Esophagus (tissue), 2 donors: ENCODE data around the gene DOCK6. TPM values are rescaled to one million over a fixed set of nuclear protein-coding genes. Genes with fewer than 3 reads are reported as not detected.

ENCODE experiments used
- H3K27ac ChIP-seq, 2 donors: one replicate each; pipeline ENCODE4 v1.5.1; 2013; ENCODE audit warnings: low read depth in 2 of 2, mild to moderate bottlenecking in 2 of 2, inconsistent platforms in 1 of 2, low read length in 1 of 2, moderate library complexity in 1 of 2
- H3K27me3 ChIP-seq, 2 donors: one replicate each; pipeline ENCODE4 v1.6.1; 2013; ENCODE audit warnings: low read length in 2 of 2, control low read depth in 1 of 2, mild to moderate bottlenecking in 1 of 2; ENCODE audit not compliant: insufficient read depth in 2 of 2, control insufficient read depth in 1 of 2
- H3K36me3 ChIP-seq, 2 donors: one replicate each; pipeline ENCODE4 v1.6.1; 2013; ENCODE audit warnings: low read length in 1 of 2; ENCODE audit not compliant: control insufficient read depth in 2 of 2, insufficient read depth in 2 of 2
- H3K4me1 ChIP-seq, 2 donors: one replicate each; pipeline ENCODE4 v1.6.1; 2013; ENCODE audit warnings: low read length in 1 of 2; ENCODE audit not compliant: control insufficient read depth in 2 of 2, insufficient read depth in 2 of 2
- H3K4me3 ChIP-seq, 2 donors: one replicate each; pipeline ENCODE4 v1.5.1; 2013; ENCODE audit warnings: low read length in 2 of 2, mild to moderate bottlenecking in 2 of 2, low read depth in 1 of 2, moderate library complexity in 1 of 2
- H3K9me3 ChIP-seq, 2 donors: one replicate each; pipeline ENCODE4 v1.6.1; 2013; ENCODE audit warnings: mild to moderate bottlenecking in 2 of 2, low read depth in 1 of 2, low read length in 1 of 2, moderate library complexity in 1 of 2; ENCODE audit not compliant: control insufficient read depth in 2 of 2, insufficient read depth in 1 of 2
- WGBS, 2 donors: extraction: QIAGEN DNeasy Blood & Tissue Kit; methylation state at CpG; one replicate each; pipeline ENCODE4 v1.1.7; 2013; 5-methylcytosine and 5-hydroxymethylcytosine counted together
- polyA plus RNA-seq, 2 donors: library from polyadenylated mRNA; stranded (reverse); fragments of 200-250 nt; gene quantifications; one replicate each; pipeline ENCODE4 v1.2.3, GENCODE V29; 2013
- donor health status: healthy with polysubstance abuse.
- donor health status: Bipolar disorder and iron deficiency.

The DOCK6 gene
- polyA plus RNA-seq, 2 donors = 25.8 to 53.5 TPM

DNA sequence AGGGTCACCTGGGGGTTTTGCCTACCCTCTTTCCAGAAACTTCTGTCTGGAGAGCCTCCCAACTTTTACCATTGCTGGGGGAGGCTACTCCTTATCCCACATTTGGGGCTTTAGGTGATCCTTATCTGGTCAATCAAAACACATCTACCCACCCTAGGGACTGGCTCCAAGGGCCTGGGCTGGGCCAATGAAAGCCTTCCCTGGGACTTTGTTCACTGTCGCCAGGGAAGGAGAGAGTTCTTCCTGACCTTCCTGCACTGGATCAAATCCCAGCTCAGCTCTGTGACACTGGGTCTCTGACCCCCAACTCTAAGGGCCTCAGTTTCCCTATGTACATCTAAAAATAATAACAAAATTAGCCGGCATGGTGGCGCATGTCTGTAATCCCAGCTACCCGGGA lies 11.1 kb downstream of the DOCK6 start:
- 93 to 97% methylated on average over 4 of the region's 4 CpGs for WGBS, 2 donors
- Histone ChIP-seq H3K27ac (no peak overlapping the region), H3K36me3 (peaks cover 6 to 38% of the 10 kb centered on the region in 2 donors), H3K9me3 (no peaks in the 10 kb centered on the region), H3K4me1 (peaks cover 0 to 2% of the 10 kb centered on the region in 2 donors), H3K27me3 (no peaks in the 10 kb centered on the region), H3K4me3 (no peak overlapping the region)

- Histone ChIP-seq H3K27ac (no peak overlapping the region), H3K4me1 (peaks cover 0 to 2% of the 10 kb centered on the region in 2 donors), H3K27me3 (no peaks in the 10 kb centered on the region), H3K36me3 (peaks cover 6 to 40% of the 10 kb centered on the region in 2 donors), H3K9me3 (no peaks in the 10 kb centered on the region), H3K4me3 (no peak overlapping the region)
- WGBS, 2 donors = 95 to 99% methylated on average over 2 of the region's 2 CpGs
These were observed 13.5 kb downstream of the DOCK6 start for GRCh38 chr19:11248852-11249251.

DNA sequence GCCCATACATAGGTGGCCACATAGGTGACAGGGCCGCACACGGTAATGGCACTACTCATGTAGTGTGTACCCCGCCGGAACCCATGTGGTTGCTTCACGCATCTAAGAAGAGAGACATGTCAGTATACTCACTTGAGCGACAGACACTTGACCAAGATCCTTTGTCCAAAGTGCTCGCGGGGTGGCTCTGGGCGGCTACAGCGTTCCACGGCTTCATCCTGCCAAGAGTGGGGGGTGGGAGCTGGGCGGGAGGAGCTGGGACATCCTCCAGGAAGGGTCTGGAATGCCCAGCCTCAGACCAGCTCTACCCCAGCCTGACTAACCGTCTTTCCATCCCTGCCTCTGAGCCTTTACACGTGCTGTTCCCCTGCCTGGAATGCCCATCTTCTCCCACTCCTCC lies 14.4 kb downstream of the DOCK6 start:
- WGBS, 2 donors = 81 to 83% methylated on average over 14 of the region's 14 CpGs
- H3K27ac ChIP-seq = peak overlapping the region; percentile 27 to 51
- H3K4me3 ChIP-seq = no peak overlapping the region
- no peaks in the 10 kb centered on the region for H3K27me3 ChIP-seq
- peaks cover 6 to 40% of the 10 kb centered on the region in 2 donors for H3K36me3 ChIP-seq
- H3K4me1 ChIP-seq = peaks cover 2 to 4% of the 10 kb centered on the region in 2 donors
- peaks cover 0 to 2% of the 10 kb centered on the region in 2 donors for H3K9me3 ChIP-seq

- Histone ChIP-seq H3K9me3 (peaks cover 0 to 3% of the 10 kb centered on the region in 2 donors), H3K27me3 (no peaks in the 10 kb centered on the region), H3K4me3 (no peak overlapping the region), H3K36me3 (peaks cover 6 to 40% of the 10 kb centered on the region in 2 donors), H3K4me1 (peaks cover 2 to 4% of the 10 kb centered on the region in 2 donors), H3K27ac (peak overlapping the region in 1 of 2 donors; percentile 51)
- 61 to 62% methylated on average over 10 of the region's 10 CpGs for WGBS, 2 donors
These were observed 14.9 kb downstream of the DOCK6 start for GRCh38 chr19:11247391-11247790.

- Histone ChIP-seq H3K27ac (no peak overlapping the region), H3K36me3 (peaks cover 6 to 36% of the 10 kb centered on the region in 2 donors), H3K4me3 (no peak overlapping the region), H3K27me3 (no peaks in the 10 kb centered on the region), H3K4me1 (peaks cover 2 to 4% of the 10 kb centered on the region in 2 donors), H3K9me3 (peaks cover 0 to 3% of the 10 kb centered on the region in 2 donors)
- 90 to 91% methylated on average over 11 of the region's 11 CpGs for WGBS, 2 donors
These were observed 15.4 kb downstream of the DOCK6 start for GRCh38 chr19:11246941-11247340.

DNA sequence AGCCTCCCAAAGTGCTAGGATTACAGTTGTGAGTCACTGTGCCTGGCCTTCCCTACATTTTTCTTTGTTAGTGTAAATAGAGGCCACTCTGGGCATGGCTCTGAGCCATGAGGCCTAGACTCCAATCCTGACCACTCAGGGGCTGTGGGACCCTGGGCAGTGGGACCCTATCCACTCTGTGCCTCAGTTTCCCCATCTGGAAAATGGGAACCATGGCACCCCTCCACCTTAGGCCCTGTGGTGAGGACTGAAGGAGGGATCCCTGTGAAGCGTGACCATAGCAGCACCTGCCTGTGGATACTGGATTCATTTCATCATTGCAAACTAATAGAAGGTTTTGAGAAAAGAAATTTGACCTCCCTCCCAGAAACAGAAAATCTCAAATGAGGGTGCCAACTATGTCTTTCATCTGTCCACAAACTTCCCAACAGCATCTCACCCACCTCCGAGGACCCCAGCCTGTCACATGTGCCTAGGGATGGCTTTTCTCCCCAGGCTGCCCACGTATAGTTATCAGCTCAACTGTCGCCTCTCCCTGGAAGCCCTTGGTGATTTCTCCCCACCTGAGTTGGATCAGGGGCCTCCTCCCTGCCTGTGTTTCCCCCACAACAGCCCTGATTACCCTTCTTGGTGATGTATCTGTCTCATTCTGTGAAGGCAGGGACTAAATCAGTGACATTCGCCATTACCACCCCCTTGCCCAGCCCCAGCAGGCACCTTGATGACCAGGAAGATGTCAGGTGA lies 17.3 kb downstream of the DOCK6 start:
- Histone ChIP-seq H3K4me3 (no peak overlapping the region), H3K27me3 (no peaks in the 10 kb centered on the region), H3K27ac (no peak overlapping the region), H3K9me3 (peaks cover 0 to 3% of the 10 kb centered on the region in 2 donors), H3K36me3 (peaks cover 0 to 34% of the 10 kb centered on the region in 2 donors), H3K4me1 (peaks cover 2 to 4% of the 10 kb centered on the region in 2 donors)
- 94 to 98% methylated on average over 5 of the region's 5 CpGs for WGBS, 2 donors

GRCh38 chr19:11243798-11244169 lies 18.5 kb downstream of the DOCK6 start:
- Histone ChIP-seq H3K4me3 (no peak overlapping the region), H3K9me3 (peaks cover 0 to 9% of the 10 kb centered on the region in 2 donors), H3K27ac (peak overlapping the region in 1 of 2 donors; percentile 35), H3K27me3 (no peaks in the 10 kb centered on the region), H3K36me3 (peaks cover 2 to 42% of the 10 kb centered on the region in 2 donors), H3K4me1 (peaks cover 2 to 4% of the 10 kb centered on the region in 2 donors)
- 96% methylated on average over 7 of the region's 7 CpGs for WGBS, 2 donors

- no peak overlapping the region for H3K4me3 ChIP-seq
- 47 to 61% methylated on average over 42 to 48 of the region's 48 CpGs for WGBS, 2 donors
- peak overlapping the region in 1 of 2 donors; percentile 35 for H3K27ac ChIP-seq
- H3K4me1 ChIP-seq = peaks cover 2 to 4% of the 10 kb centered on the region in 2 donors
- H3K9me3 ChIP-seq = peaks cover 0 to 9% of the 10 kb centered on the region in 2 donors
- no peaks in the 10 kb centered on the region for H3K27me3 ChIP-seq
- peaks cover 2 to 42% of the 10 kb centered on the region in 2 donors for H3K36me3 ChIP-seq
These were observed 19.2 kb downstream of the DOCK6 start for GRCh38 chr19:11242864-11243797.

GRCh38 chr19:11242025-11242424 lies 20.3 kb downstream of the DOCK6 start:
- Histone ChIP-seq H3K4me3 (no peak overlapping the region), H3K27me3 (no peaks in the 10 kb centered on the region), H3K4me1 (peaks cover 0 to 4% of the 10 kb centered on the region in 2 donors), H3K27ac (no peak overlapping the region), H3K9me3 (peaks cover 0 to 9% of the 10 kb centered on the region in 2 donors), H3K36me3 (peaks cover 7 to 40% of the 10 kb centered on the region in 2 donors)
- WGBS, 2 donors = 83 to 84% methylated on average over 11 of the region's 11 CpGs
